ENCODE data around the gene IDH3G.

The IDH3G gene

DNA sequence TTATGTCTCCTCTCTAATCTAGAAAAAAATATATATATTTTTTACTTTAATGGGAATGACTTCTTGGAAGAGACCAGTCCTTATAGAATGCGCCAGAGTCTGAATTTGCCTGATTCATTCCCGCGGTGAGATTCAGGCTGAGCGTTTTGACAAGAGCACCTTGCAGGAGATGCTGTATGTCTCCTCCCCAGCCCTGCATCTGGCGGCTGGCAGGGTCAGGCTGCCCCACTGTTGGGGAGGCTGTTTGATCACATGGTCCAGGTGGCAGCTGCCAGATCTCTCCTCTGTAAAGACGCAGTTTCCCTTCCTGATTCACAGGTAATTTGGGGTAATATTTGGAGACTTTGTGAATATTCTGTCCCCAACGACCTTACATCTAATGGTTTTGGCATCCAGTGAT, 26.4 kb upstream of the IDH3G start:
- no peak for TF ChIP-seq REST (IDR thresholded peaks at IDR 0.05; ENCODE audit: low read depth)
- no peak for TF ChIP-seq YY1 (IDR thresholded peaks at IDR 0.05; ENCODE audit: low read depth)

- TF ChIP-seq RAD21 (IDR thresholded peaks at IDR 0.05; ENCODE audit: low read depth) (no peak), YY1 (IDR thresholded peaks at IDR 0.05; ENCODE audit: low read depth) (no peak), NFIC (IDR thresholded peaks at IDR 0.05) (no peak), CREB1 (IDR thresholded peaks at IDR 0.05; ENCODE audit: low read depth) (no peak), EP300 (IDR thresholded peaks at IDR 0.05; ENCODE audit: borderline replicate concordance) (no peak), USF1 (IDR thresholded peaks at IDR 0.05) (no peak), TCF12 (IDR thresholded peaks at IDR 0.05; ENCODE audit: low read depth) (no peak), TEAD4 (IDR thresholded peaks at IDR 0.05) (no peak), EGR1 (IDR thresholded peaks at IDR 0.05) (no peak), CEBPB (IDR thresholded peaks at IDR 0.05) (no peak), ZBTB7A (IDR thresholded peaks at IDR 0.05; ENCODE audit: low read depth) (no peak), REST (IDR thresholded peaks at IDR 0.05; ENCODE audit: low read depth) (no peak)
Observed at GRCh38 chrX:153819384-153820040, 25.3 kb upstream of the IDH3G start.

GRCh38 chrX:153818571-153819383, 24.6 kb upstream of the IDH3G start:
- TF ChIP-seq EP300 (IDR thresholded peaks at IDR 0.05; ENCODE audit: borderline replicate concordance) (no peak), MAX (IDR thresholded peaks at IDR 0.05) (no peak), TAF1 (IDR thresholded peaks at IDR 0.05; ENCODE audit: low read depth) (no peak), ZBTB7A (IDR thresholded peaks at IDR 0.05; ENCODE audit: low read depth) (no peak), REST (IDR thresholded peaks at IDR 0.05; ENCODE audit: low read depth) (no peak), CEBPB (IDR thresholded peaks at IDR 0.05) (no peak), YY1 (IDR thresholded peaks at IDR 0.05; ENCODE audit: low read depth) (no peak), TCF12 (IDR thresholded peaks at IDR 0.05; ENCODE audit: low read depth) (no peak), TEAD4 (IDR thresholded peaks at IDR 0.05) (no peak), FOXM1 (IDR thresholded peaks at IDR 0.05; ENCODE audit: borderline replicate concordance, low read depth) (no peak), RAD21 (IDR thresholded peaks at IDR 0.05; ENCODE audit: low read depth) (no peak), EGR1 (IDR thresholded peaks at IDR 0.05) (no peak)

DNA sequence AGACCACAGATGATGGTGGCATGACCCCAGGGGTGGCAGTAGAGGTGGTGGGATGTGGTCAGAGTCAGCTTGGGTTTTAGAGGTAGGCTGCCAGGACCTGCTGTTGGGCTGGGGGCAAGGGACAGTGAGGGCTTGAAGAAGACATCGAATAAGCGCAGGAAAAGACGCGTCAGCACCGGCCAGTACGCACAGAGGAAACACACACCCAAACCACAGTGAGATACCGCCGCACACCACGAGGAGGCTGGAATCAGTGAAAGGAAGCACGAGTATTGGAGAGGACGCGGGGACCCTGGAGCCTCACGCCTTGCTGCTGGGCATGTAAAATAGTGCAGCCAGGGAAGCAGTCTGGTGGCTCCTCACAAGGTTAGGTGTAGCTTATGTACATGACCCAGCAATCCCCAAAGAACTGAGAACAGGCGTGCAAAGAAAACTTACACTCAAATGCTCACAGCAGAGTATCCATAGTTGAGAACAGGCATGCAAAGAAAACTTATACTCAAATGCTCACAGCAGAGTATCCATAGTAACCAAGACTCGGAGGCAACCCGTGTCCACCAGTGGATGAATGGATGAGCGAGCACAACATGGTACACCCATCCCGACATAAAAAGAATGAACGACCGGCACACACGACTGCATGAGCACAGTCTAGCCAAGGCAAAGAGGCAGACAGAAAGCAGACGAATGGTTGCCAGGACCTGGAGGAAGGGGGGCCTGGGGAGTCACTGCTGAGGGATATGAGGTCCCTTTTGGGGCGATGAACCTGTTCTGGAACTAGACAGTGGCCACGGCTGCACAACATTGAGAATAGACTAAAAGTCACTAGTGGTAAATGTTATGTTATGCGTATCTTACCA, 22.9 kb upstream of the IDH3G start:
- no peak for TF ChIP-seq YY1 (IDR thresholded peaks at IDR 0.05; ENCODE audit: low read depth)
- TF ChIP-seq EGR1 (IDR thresholded peaks at IDR 0.05) = no peak
- TF ChIP-seq FOXM1 (IDR thresholded peaks at IDR 0.05; ENCODE audit: borderline replicate concordance, low read depth) = no peak
- TF ChIP-seq EP300 (IDR thresholded peaks at IDR 0.05; ENCODE audit: borderline replicate concordance) = no peak
- TF ChIP-seq USF1 (IDR thresholded peaks at IDR 0.05) = no peak
- TF ChIP-seq ZBTB7A (IDR thresholded peaks at IDR 0.05; ENCODE audit: low read depth) = no peak
- TF ChIP-seq MAX (IDR thresholded peaks at IDR 0.05) = no peak
- TF ChIP-seq CREB1 (IDR thresholded peaks at IDR 0.05; ENCODE audit: low read depth) = no peak
- no peak for TF ChIP-seq TEAD4 (IDR thresholded peaks at IDR 0.05)
- TF ChIP-seq TCF12 (IDR thresholded peaks at IDR 0.05; ENCODE audit: low read depth) = no peak
- TF ChIP-seq NFIC (IDR thresholded peaks at IDR 0.05) = no peak

Data from Ishikawa (cell line).